LNCaP clone FGC (cell line): ENCODE results near the gene CARMIL3.
A peak's percentile ranks its signal among the peaks of the same experiment; 100 is the strongest.

Experiments used
- DNase-seq: peaks from one replicate; pipeline ENCODE4 v3.0.0-alpha.2; 2011; ENCODE audit warnings: low read depth
- H3K4me3 ChIP-seq: 2 replicates; pipeline ENCODE4 v1.5.1; 2011; ENCODE audit warnings: mild to moderate bottlenecking, low read depth, low read length, control low read depth
- CTCF ChIP-seq: IDR thresholded peaks from 2 replicates; pipeline ENCODE4 v1.5.1; 2012; ENCODE audit warnings: mild to moderate bottlenecking; ENCODE audit not compliant: control insufficient read depth, insufficient read depth; ENCODE audit errors: extremely low read depth

CARMIL3 gene

GRCh38 chr14:24092505-24093206 lies 40.8 kb downstream of the CARMIL3 start:
- H3K4me3 ChIP-seq = no peak overlapping the region
- no peak for DNase-seq
- TF ChIP-seq CTCF = no peak

DNA sequence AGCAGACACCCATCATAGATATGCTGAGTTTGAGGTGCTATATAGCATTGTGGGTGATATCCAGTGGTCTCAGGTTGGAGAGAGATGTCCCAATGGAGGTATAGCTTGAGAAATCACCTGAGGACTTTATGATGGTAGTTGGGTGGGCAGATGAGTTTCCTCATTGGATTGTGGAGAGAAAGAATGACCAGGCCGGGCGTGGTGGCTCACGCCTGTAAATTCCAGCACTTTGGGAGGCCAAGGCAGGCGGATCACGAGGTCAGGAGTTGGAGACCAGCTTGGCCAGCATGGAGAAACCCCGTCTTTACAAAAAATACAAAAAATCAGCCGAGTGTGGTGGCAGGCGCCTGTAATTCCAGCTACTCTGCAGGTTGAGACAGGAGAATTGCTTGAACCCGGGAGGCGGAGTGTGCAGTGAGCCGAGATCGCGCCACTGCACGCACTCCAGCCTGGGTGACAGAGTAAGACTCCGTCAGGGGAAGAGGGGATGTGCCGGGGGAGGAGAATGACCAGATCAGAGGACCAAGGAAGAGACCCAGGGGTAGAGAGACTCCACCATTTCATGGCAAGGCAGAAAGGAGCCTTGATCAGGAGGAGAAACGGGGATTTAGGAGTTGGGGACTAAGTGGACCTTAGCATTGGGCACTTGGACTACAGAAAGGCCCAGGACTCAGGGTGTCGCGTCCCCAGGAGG lies 41.5 kb downstream of the CARMIL3 start:
- no peak for TF ChIP-seq CTCF
- no peak for DNase-seq
- H3K4me3 ChIP-seq = no peak overlapping the region

- no peak for TF ChIP-seq CTCF
- H3K4me3 ChIP-seq = peak within 1 kb of the TSS; percentile 76
Measured at GRCh38 chr14:24093901-24094840, 42.4 kb downstream of the CARMIL3 start, which contains the start of gene PCK2. TSS of gene PCK2 (plus strand) at chr14:24094311. CDS start at chr14:24094406, 95 bp downstream.

GRCh38 chr14:24094841-24095270 lies 43.0 kb downstream of the CARMIL3 start:
- no peak for TF ChIP-seq CTCF
- DNase-seq = no peak
- peak overlapping the region; percentile 76 for H3K4me3 ChIP-seq

More at GRCh38 chr14:24093901-24094840, 42.4 kb downstream of the CARMIL3 start, which contains the start of gene PCK2:
- peak; percentile 87 for DNase-seq

- no peak for TF ChIP-seq CTCF
- H3K4me3 ChIP-seq = peak overlapping the region; percentile 76
- DNase-seq = no peak
Measured at GRCh38 chr14:24095271-24096068, 43.7 kb downstream of the CARMIL3 start.

DNA sequence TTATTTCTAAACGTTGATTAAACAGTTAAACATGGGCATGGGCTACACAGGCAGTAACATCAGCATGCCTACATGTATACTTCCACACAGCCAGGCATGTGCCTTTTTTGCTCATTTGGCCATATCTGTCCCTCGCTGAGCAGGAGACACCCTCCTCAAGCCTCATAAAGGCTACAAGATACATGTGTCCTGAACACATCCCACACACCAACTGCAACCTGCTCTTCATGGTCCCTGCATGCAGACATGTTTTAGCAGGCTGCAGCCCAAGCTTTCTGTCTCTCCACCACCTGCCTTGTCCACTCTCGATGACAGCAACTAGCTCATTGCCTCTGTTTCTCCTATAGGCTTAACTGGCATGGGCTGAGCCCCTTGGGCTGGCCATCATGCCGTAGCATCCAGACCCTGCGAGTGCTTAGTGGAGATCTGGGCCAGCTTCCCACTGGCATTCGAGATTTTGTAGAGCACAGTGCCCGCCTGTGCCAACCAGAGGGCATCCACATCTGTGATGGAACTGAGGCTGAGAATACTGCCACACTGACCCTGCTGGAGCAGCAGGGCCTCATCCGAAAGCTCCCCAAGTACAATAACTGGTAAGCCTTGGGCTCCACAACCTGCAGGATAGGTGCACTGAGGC lies 44.9 kb downstream of the CARMIL3 start:
- TF ChIP-seq CTCF = no peak
- DNase-seq = no peak

More for the DNA sequence above, 44.9 kb downstream of the CARMIL3 start:
- no peak overlapping the region for H3K4me3 ChIP-seq
